Vagina (tissue), 2 donors: Measurements from ENCODE around the gene GNAO1.
A peak's percentile ranks its signal among the peaks of the same experiment; 100 is the strongest.

Source experiments
- CTCF ChIP-seq, 3 experiments: fragments of 450-650 bp in 2 of 3; fragments of 200-600 bp in 1 of 3; sonication (generic) in 1 of 3; IDR thresholded peaks; one replicate each; pipeline ENCODE4 v1.5.1; 2017 to 2019; ENCODE audit warnings: antibody characterized with exemption in 3 of 3, mild to moderate bottlenecking in 2 of 3, moderate library complexity in 2 of 3
- POLR2A ChIP-seq, 2 donors: fragments of 450-650 bp; IDR thresholded peaks; one replicate each; pipeline ENCODE4 v1.6.1; 2017; ENCODE audit warnings: antibody characterized with exemption in 2 of 2, mild to moderate bottlenecking in 2 of 2, moderate library complexity in 2 of 2
- POLR2AphosphoS5 ChIP-seq, 2 donors: sonication (generic); formaldehyde crosslinking; IDR thresholded peaks; one replicate each; pipeline ENCODE4 v1.9.0; 2017; ENCODE audit warnings: antibody characterized with exemption in 2 of 2, mild to moderate bottlenecking in 2 of 2, low read depth in 1 of 2; ENCODE audit not compliant: insufficient read depth in 1 of 2

DNA sequence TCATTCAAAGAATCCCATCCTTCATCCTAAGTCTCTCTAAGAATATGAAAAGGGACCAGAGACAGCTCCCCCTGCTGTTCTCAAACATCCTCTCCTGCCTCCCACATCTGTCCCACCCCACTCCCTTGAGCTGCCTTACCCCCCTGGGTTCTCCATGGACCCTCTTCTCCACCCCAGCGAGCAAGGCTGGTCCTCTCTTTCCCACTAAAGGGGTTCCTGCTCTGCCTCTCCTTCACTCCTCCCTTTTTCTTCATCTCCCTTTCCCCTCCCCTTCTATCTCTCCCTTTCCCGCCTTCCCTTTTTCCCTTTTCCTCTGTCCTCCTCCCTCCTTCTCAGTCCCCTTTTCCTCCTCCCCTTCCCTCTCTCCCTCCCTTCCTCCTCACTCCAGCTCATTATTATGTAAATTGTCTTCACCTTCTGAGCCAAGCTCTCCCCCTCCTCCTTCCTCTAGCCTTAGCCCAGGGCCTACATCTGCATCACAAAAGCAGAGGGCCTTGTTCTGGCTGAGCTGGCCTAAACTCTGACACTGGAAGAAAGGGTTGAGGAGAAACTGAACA lies 90.0 kb downstream of the GNAO1 start:
- TF ChIP-seq CTCF (IDR thresholded peaks at IDR 0.05) (peak in 1 of 3 experiments; percentile 11), POLR2A (IDR thresholded peaks at IDR 0.05) (no peak), POLR2AphosphoS5 (IDR thresholded peaks at IDR 0.05; ENCODE audit: insufficient read depth in 1 of 2, low read depth in 1 of 2) (no peak)
